DOHH2 (cell line): ENCODE measurements around the gene GCAT.

Experiments
- CTCF ChIP-seq: fragments of 200-600 bp; sonication (generic); IDR thresholded peaks from one replicate; pipeline ENCODE4 v1.5.1; 2014; ENCODE audit warnings: antibody characterized with exemption, mild to moderate bottlenecking, low read depth, low read length; ENCODE audit not compliant: poor library complexity, severe bottlenecking
- EZH2phosphoT487 ChIP-seq: fragments of 200-600 bp; sonication (generic); IDR thresholded peaks from 2 replicates; pipeline ENCODE4 v1.6.1; 2017; ENCODE audit warnings: borderline replicate concordance, mild to moderate bottlenecking, antibody characterized with exemption, low read length, moderate library complexity, mixed read lengths

- TF ChIP-seq CTCF (no peak), EZH2phosphoT487 (no peak)
Observed at GRCh38 chr22:37844904-37845329, 37.2 kb downstream of the GCAT start.
